DND-41 (cell line): Measurements from ENCODE around the gene ARID5A.

Source experiments
- ATAC-seq: fragments of 200-7000 bp; cut with Tn5 transposase; 3 replicates; pipeline ENCODE4 v1.9.1; 2021; ENCODE audit warnings: low read depth; ENCODE audit not compliant: insufficient read depth
- DNase-seq: peaks from one replicate; pipeline ENCODE4 v3.0.0-alpha.2; 2020
- H2AFZ ChIP-seq: 2 replicates; pipeline ENCODE4 v1.6.0; 2012; ENCODE audit warnings: low read depth, low read length
- H3K27ac ChIP-seq: 2 replicates; pipeline ENCODE4 v1.5.1; 2012; ENCODE audit warnings: low read length, inconsistent platforms
- H3K27me3 ChIP-seq: fragments of 200-600 bp; sonication (generic); 2 replicates; pipeline ENCODE4 v1.6.0; 2012; ENCODE audit warnings: low read length, mild to moderate bottlenecking, inconsistent platforms; ENCODE audit not compliant: insufficient read depth, poor library complexity
- H3K36me3 ChIP-seq: 2 replicates; pipeline ENCODE4 v1.5.1; 2012; ENCODE audit warnings: low read length, inconsistent platforms; ENCODE audit not compliant: insufficient read depth
- H3K4me1 ChIP-seq: 2 replicates; pipeline ENCODE4 v1.5.1; 2012; ENCODE audit warnings: mild to moderate bottlenecking, low read length; ENCODE audit not compliant: insufficient read depth
- H3K4me2 ChIP-seq: 2 replicates; pipeline ENCODE4 v1.6.0; 2012; ENCODE audit warnings: mild to moderate bottlenecking, moderate library complexity, low read length, inconsistent platforms; ENCODE audit not compliant: insufficient read depth
- H3K4me3 ChIP-seq, 2 experiments: fragments of 200-600 bp in 1 of 2; shearing (Covaris generic) in 1 of 2; 2 replicates each; pipeline ENCODE4 v1.5.1; 2012 to 2016; ENCODE audit warnings: inconsistent platforms in 2 of 2, low read length in 2 of 2, mild to moderate bottlenecking in 2 of 2, low read depth in 1 of 2, moderate library complexity in 1 of 2
- H3K79me2 ChIP-seq: 2 replicates; pipeline ENCODE4 v1.6.0; 2012; ENCODE audit warnings: low read length, inconsistent platforms; ENCODE audit not compliant: insufficient read depth
- H3K9ac ChIP-seq: 2 replicates; pipeline ENCODE4 v1.6.0; 2012; ENCODE audit warnings: low read depth, mild to moderate bottlenecking, inconsistent platforms, low read length, moderate library complexity
- H3K9me3 ChIP-seq: 2 replicates; pipeline ENCODE4 v1.5.1; 2012; ENCODE audit warnings: low read length, moderate library complexity, mild to moderate bottlenecking, inconsistent platforms; ENCODE audit not compliant: insufficient read depth, severe bottlenecking
- H4K20me1 ChIP-seq: 2 replicates; pipeline ENCODE4 v1.6.0; 2012; ENCODE audit warnings: low read length; ENCODE audit not compliant: insufficient read depth
- EZH2 ChIP-seq: IDR thresholded peaks from 3 replicates; pipeline ENCODE4 v1.6.1; 2012; ENCODE audit warnings: borderline replicate concordance, low read depth, mild to moderate bottlenecking, moderate library complexity, low read length, inconsistent platforms; ENCODE audit not compliant: severe bottlenecking
- TF ChIP-seq, protein P1 (sequence below): IDR thresholded peaks from 2 replicates; pipeline ENCODE4 v1.5.1; 2012; ENCODE audit warnings: borderline replicate concordance, low read length, moderate library complexity, mild to moderate bottlenecking; ENCODE audit not compliant: poor library complexity, severe bottlenecking; ENCODE audit errors: extremely low read depth

The ARID5A gene

DNA sequence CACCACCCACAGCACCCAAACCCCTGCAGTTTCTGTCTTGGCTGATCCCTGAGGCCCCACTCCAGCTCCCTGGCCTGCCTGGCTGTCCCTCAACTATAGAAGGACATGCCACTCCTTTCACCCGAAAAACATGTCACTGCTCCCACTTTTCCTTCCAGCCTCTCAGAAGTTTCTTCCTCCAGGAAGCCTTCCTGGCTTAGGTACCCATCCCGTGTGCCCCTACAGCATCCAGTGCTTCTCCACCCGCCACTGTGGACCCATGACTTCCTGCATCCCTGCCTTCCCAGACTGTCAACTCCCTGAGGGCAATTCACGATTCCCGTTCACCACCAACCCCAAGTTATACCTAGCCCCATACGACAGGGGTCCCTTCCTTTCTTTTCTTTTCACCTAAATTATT lies 21.5 kb downstream of the ARID5A start:
- Histone ChIP-seq H3K4me1 (peaks cover 12% of the 10 kb centered on the region), H3K4me3 (no peak overlapping the region), H3K4me2 (no peak overlapping the region), H4K20me1 (peaks cover 10% of the 10 kb centered on the region), H3K9ac (no peak overlapping the region), H3K27me3 (no peaks in the 10 kb centered on the region), H2AFZ (no peak overlapping the region), H3K36me3 (0 out of 2 replicates have a peak, but pooled peaks cover 2% of the 10 kb centered on the region), H3K9me3 (no peaks in the 10 kb centered on the region), H3K27ac (no peak overlapping the region), H3K79me2 (no peaks in the 10 kb centered on the region)
- TF ChIP-seq, protein P1, sequence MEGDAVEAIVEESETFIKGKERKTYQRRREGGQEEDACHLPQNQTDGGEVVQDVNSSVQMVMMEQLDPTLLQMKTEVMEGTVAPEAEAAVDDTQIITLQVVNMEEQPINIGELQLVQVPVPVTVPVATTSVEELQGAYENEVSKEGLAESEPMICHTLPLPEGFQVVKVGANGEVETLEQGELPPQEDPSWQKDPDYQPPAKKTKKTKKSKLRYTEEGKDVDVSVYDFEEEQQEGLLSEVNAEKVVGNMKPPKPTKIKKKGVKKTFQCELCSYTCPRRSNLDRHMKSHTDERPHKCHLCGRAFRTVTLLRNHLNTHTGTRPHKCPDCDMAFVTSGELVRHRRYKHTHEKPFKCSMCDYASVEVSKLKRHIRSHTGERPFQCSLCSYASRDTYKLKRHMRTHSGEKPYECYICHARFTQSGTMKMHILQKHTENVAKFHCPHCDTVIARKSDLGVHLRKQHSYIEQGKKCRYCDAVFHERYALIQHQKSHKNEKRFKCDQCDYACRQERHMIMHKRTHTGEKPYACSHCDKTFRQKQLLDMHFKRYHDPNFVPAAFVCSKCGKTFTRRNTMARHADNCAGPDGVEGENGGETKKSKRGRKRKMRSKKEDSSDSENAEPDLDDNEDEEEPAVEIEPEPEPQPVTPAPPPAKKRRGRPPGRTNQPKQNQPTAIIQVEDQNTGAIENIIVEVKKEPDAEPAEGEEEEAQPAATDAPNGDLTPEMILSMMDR = no peak
- no peak for TF ChIP-seq EZH2
- ATAC-seq (no peak), DNase-seq (no peak)

DNA sequence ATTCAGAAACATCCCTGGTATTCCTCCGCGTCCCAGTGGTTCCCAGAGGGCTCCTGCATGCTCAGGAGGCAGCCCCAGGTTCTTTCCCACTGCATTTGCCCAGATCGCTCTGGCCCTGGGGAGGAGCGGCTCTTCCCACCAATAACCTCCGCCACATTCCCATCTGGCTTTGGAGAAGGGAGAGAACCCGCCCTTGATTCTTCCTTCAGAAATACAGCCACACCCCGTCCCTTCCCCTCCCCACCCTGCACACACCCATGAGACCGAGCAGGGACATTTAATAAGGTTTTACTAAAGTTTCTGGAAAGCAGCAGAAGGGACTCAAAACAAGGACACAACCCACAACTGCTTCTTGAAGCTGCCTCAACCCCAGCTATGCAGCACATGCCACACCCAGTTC lies 21.9 kb downstream of the ARID5A start:
- Histone ChIP-seq H3K4me1 (peaks cover 12% of the 10 kb centered on the region), H3K36me3 (no peaks in the 10 kb centered on the region), H3K9me3 (no peaks in the 10 kb centered on the region), H3K27me3 (no peaks in the 10 kb centered on the region), H3K79me2 (no peaks in the 10 kb centered on the region), H3K9ac (no peak overlapping the region), H3K4me2 (no peak overlapping the region), H2AFZ (no peak overlapping the region), H3K4me3 (no peak overlapping the region), H4K20me1 (peaks cover 10% of the 10 kb centered on the region), H3K27ac (no peak overlapping the region)
- TF ChIP-seq EZH2 = no peak
- ATAC-seq (no peak), DNase-seq (no peak)

GRCh38 chr2:96564026-96564425 lies 27.5 kb downstream of the ARID5A start:
- DNase-seq (no peak), ATAC-seq (no peak)
- Histone ChIP-seq H3K9me3 (no peaks in the 10 kb centered on the region), H3K4me1 (no peaks in the 10 kb centered on the region), H3K27me3 (no peaks in the 10 kb centered on the region), H3K4me3 (no peak overlapping the region), H3K27ac (no peak overlapping the region), H3K9ac (no peak overlapping the region), H2AFZ (no peak overlapping the region), H3K79me2 (no peaks in the 10 kb centered on the region), H3K4me2 (no peak overlapping the region), H3K36me3 (no peaks in the 10 kb centered on the region), H4K20me1 (no peaks in the 10 kb centered on the region)
- TF ChIP-seq, protein P1 = no peak
- TF ChIP-seq EZH2 = no peak

- H3K27ac ChIP-seq = no peak overlapping the region
- no peak for ATAC-seq
These were observed 28.0 kb downstream of the ARID5A start for GRCh38 chr2:96564563-96564962.

More at GRCh38 chr2:96564563-96564962, 28.0 kb downstream of the ARID5A start:
- Histone ChIP-seq H3K9me3 (no peaks in the 10 kb centered on the region), H3K4me3 (no peak overlapping the region), H3K4me1 (no peaks in the 10 kb centered on the region), H3K79me2 (no peaks in the 10 kb centered on the region), H3K27me3 (no peaks in the 10 kb centered on the region), H3K4me2 (no peak overlapping the region), H3K36me3 (no peaks in the 10 kb centered on the region), H3K9ac (no peak overlapping the region), H2AFZ (no peak overlapping the region), H4K20me1 (no peaks in the 10 kb centered on the region)
- no peak for TF ChIP-seq EZH2
- TF ChIP-seq, protein P1 = no peak
- DNase-seq = no peak
